CD14-positive monocyte (primary cell): ENCODE measurements around the gene WHRN. TPM values are rescaled to one million over a fixed set of nuclear protein-coding genes. Genes with fewer than 3 reads are reported as not detected.

ENCODE experiments used
- DNase-seq, 3 donors: peaks; one replicate each; pipeline ENCODE4 v3.0.0-alpha.2; 2011 to 2022
- H2AFZ ChIP-seq: 2 replicates; pipeline ENCODE4 v1.6.0; 2012; ENCODE audit warnings: mild to moderate bottlenecking, low read depth, low read length, inconsistent platforms; ENCODE audit not compliant: insufficient read depth, poor library complexity, severe bottlenecking
- H3K27ac ChIP-seq, 2 donors: 1 replicate in 1 of 2; 2 replicates in 1 of 2; pipeline ENCODE4 v1.5.1; 2012 to 2013; ENCODE audit warnings: low read length in 2 of 2, control low read depth in 1 of 2, inconsistent platforms in 1 of 2, low read depth in 1 of 2, mild to moderate bottlenecking in 1 of 2
- H3K27me3 ChIP-seq, 2 donors: one replicate each; pipeline versions ENCODE4 v1.6.0 to v1.6.1; 2011 to 2013; ENCODE audit warnings: low read length in 2 of 2; ENCODE audit not compliant: control insufficient read depth in 2 of 2, insufficient read depth in 2 of 2
- H3K36me3 ChIP-seq, 2 donors: replicated peaks in 1 of 2; 1 replicate in 1 of 2; 2 replicates in 1 of 2; pipeline versions ENCODE4 v1.5.1 to v1.6.1; 2012 to 2013; ENCODE audit warnings: low read length in 2 of 2, control low read depth in 1 of 2, inconsistent platforms in 1 of 2, mild to moderate bottlenecking in 1 of 2; ENCODE audit not compliant: insufficient read depth in 2 of 2, control insufficient read depth in 1 of 2
- H3K4me1 ChIP-seq, 2 donors: 1 replicate in 1 of 2; 2 replicates in 1 of 2; pipeline versions ENCODE4 v1.5.1 to v1.6.1; 2012 to 2013; ENCODE audit warnings: low read length in 2 of 2, control low read depth in 1 of 2, inconsistent platforms in 1 of 2, mild to moderate bottlenecking in 1 of 2, moderate library complexity in 1 of 2; ENCODE audit not compliant: insufficient read depth in 2 of 2, control insufficient read depth in 1 of 2
- H3K4me2 ChIP-seq: replicated peaks from 2 replicates; pipeline ENCODE3; 2012; ENCODE audit warnings: low read length, moderate library complexity, mild to moderate bottlenecking; ENCODE audit not compliant: poor library complexity, severe bottlenecking; ENCODE audit errors: extremely low read depth
- H3K4me3 ChIP-seq, 3 experiments: fragments of 200-600 bp in 1 of 3; sonication (generic) in 1 of 3; replicated peaks in 1 of 3; 1 replicate in 2 of 3; 2 replicates in 1 of 3; pipeline ENCODE4 v1.5.1; 2011 to 2013; ENCODE audit warnings: low read length in 3 of 3, mild to moderate bottlenecking in 3 of 3, control low read depth in 2 of 3, low read depth in 2 of 3, inconsistent platforms in 1 of 3, moderate library complexity in 1 of 3
- H3K79me2 ChIP-seq: 2 replicates; pipeline ENCODE4 v1.6.0; 2012; ENCODE audit warnings: mild to moderate bottlenecking, control low read depth, inconsistent platforms, low read length, moderate library complexity; ENCODE audit not compliant: insufficient read depth
- H3K9ac ChIP-seq: 2 replicates; pipeline ENCODE4 v1.6.0; 2017; ENCODE audit warnings: low read length, mild to moderate bottlenecking; ENCODE audit not compliant: insufficient read depth, poor library complexity, severe bottlenecking
- H3K9me3 ChIP-seq, 2 donors: replicated peaks in 1 of 2; 1 replicate in 1 of 2; 2 replicates in 1 of 2; pipeline versions ENCODE4 v1.5.1 to v1.6.1; 2012 to 2013; ENCODE audit warnings: low read length in 2 of 2, control low read depth in 1 of 2; ENCODE audit not compliant: control insufficient read depth in 1 of 2, insufficient read depth in 1 of 2
- H4K20me1 ChIP-seq: 2 replicates; pipeline ENCODE4 v1.6.0; 2012; ENCODE audit warnings: mild to moderate bottlenecking, low read length, control low read depth, moderate library complexity; ENCODE audit not compliant: insufficient read depth
- H3K27ac Mint-ChIP-seq, 7 donors: one replicate each; pipeline ENCODE4 v1.8.0; 2020; ENCODE audit warnings: mild to moderate bottlenecking in 7 of 7, mixed read lengths in 7 of 7, moderate library complexity in 6 of 7, inconsistent platforms in 2 of 7
- H3K27me3 Mint-ChIP-seq, 3 donors: one replicate each; pipeline ENCODE4 v1.8.0; 2021 to 2022; ENCODE audit warnings: low read depth in 3 of 3, mild to moderate bottlenecking in 3 of 3, mixed read lengths in 3 of 3, moderate library complexity in 3 of 3, inconsistent platforms in 1 of 3
- H3K36me3 Mint-ChIP-seq, 2 donors: one replicate each; pipeline ENCODE4 v1.8.0; 2020; ENCODE audit warnings: mixed read lengths in 2 of 2, inconsistent platforms in 1 of 2, mild to moderate bottlenecking in 1 of 2
- H3K4me1 Mint-ChIP-seq: one replicate; pipeline ENCODE4 v1.8.0; 2020; ENCODE audit warnings: mild to moderate bottlenecking, mixed read lengths
- H3K4me3 Mint-ChIP-seq, 2 donors: one replicate each; pipeline ENCODE4 v1.8.0; 2020; ENCODE audit warnings: mild to moderate bottlenecking in 2 of 2, mixed read lengths in 2 of 2, moderate library complexity in 1 of 2
- H3K9me3 Mint-ChIP-seq, 7 donors: one replicate each; pipeline ENCODE4 v1.8.0; 2020 to 2022; ENCODE audit warnings: mixed read lengths in 7 of 7, mild to moderate bottlenecking in 6 of 7, moderate library complexity in 6 of 7, inconsistent platforms in 2 of 7
- CTCF ChIP-seq: fragments of 200-600 bp; IDR thresholded peaks from one replicate; pipeline ENCODE4 v1.8.0; 2022; ENCODE audit warnings: antibody characterized with exemption, mild to moderate bottlenecking
- WGBS: methylation state at CpG from one replicate; pipeline ENCODE4 v1.1.5; 2013; ENCODE audit warnings: missing lambda C conversion rate; ENCODE audit not compliant: insufficient coverage; 5-methylcytosine and 5-hydroxymethylcytosine counted together
- intact Hi-C, 2 donors: fragments of 100-400 bp; cut with micrococcal nuclease; formaldehyde crosslinking; loops; one replicate each; pipeline versions ENCODE4 v1.15.0 to v1.15.1; 2023
- polyA plus RNA-seq, 3 donors: library from polyadenylated mRNA; depleted of rRNA in 1 of 3; unstranded in 2 of 3; stranded (reverse) in 1 of 3; fragments of 300-500 nt in 2 of 3; fragments of >200 nt in 1 of 3; fragmentation: Illumina TruSeq in 2 of 3; gene quantifications; 1 replicate in 2 of 3; 2 replicates in 1 of 3; pipeline ENCODE4 v1.2.3, GENCODE V29; 2012 to 2021

WHRN gene
- polyA plus RNA-seq, 3 donors, result 0.13 to 0.59 (median 0.30) TPM

DNA sequence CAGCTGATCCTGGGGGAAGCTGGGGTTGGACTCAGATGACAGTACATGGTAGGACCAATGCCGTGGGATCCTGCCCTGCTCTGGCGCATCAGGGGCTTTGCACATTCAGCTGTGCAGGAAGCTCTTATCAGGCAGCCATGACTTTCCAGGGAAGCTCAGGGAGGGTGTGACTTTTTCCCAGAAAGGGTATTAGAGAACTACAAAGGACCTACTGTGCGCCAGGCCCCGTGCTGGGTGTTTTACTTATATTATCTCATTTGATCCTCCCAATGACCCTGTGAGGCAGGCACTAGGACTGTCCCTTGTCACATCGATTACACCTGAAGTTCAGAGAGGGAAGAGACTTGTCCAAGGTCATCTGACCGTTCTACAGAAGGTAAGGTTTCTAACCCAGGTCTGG lies 93.8 kb downstream of the WHRN start:
- no peak overlapping the region for H3K27ac ChIP-seq
- H3K9ac ChIP-seq, result no peak overlapping the region
- Mint-ChIP-seq H3K27ac (peak overlapping the region in 1 of 7 donors; percentile 68), H3K27me3 (peaks cover 0 to 4% (median 0%) of the 10 kb centered on the region in 3 donors), H3K4me1 (peaks cover 30% of the 10 kb centered on the region), H3K9me3 (peaks cover 4 to 13% (median 10%) of the 10 kb centered on the region in 7 donors), H3K36me3 (peaks cover 0 to 9% of the 10 kb centered on the region in 2 donors), H3K4me3 (no peak overlapping the region)
- intact Hi-C loops, result no loop called here
- H3K27me3 ChIP-seq, result no peaks in the 10 kb centered on the region
- no peak for DNase-seq
- no peak overlapping the region for H2AFZ ChIP-seq
- H3K9me3 ChIP-seq, result peaks cover 7 to 9% of the 10 kb centered on the region in 2 donors
- no peak overlapping the region for H3K4me2 ChIP-seq
- no peak for TF ChIP-seq CTCF
- WGBS, result 100% methylated on average over 3 of the region's 6 CpGs
- H3K4me1 ChIP-seq, result peaks cover 20 to 30% of the 10 kb centered on the region in 2 donors
- H4K20me1 ChIP-seq, result no peaks in the 10 kb centered on the region
- H3K36me3 ChIP-seq, result no peaks in the 10 kb centered on the region
- H3K4me3 ChIP-seq, result no peak overlapping the region
- H3K79me2 ChIP-seq, result no peaks in the 10 kb centered on the region

DNA sequence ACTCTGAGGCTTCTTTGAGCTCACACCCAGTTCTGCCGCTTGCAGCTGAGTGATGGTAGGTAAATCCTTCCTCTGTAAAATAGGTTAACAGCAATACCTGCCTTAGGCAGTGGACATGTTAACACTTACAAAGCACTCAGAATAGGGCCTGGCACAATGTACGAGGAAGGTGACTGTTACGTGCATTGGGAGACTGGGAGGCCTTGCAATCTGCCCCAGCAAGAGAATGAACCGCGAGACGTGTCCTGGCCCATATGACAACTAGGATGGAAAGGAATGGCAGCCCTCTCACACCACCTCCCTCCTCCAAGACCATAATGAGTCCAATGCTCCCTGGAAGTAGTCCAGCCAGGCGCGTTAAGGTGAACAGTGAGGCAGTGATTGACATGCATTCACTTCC lies 94.4 kb downstream of the WHRN start:
- Histone ChIP-seq H3K36me3 (no peaks in the 10 kb centered on the region), H4K20me1 (no peaks in the 10 kb centered on the region), H3K4me2 (no peak overlapping the region), H3K4me1 (peaks cover 16 to 27% of the 10 kb centered on the region in 2 donors), H3K27ac (no peak overlapping the region), H3K9ac (no peak overlapping the region), H3K79me2 (no peaks in the 10 kb centered on the region), H3K9me3 (peaks cover 1 to 3% of the 10 kb centered on the region in 2 donors), H3K4me3 (no peak overlapping the region), H2AFZ (no peak overlapping the region), H3K27me3 (no peaks in the 10 kb centered on the region)
- H3K27me3 Mint-ChIP-seq, result peaks cover 0 to 6% (median 1%) of the 10 kb centered on the region in 3 donors
- H3K36me3 Mint-ChIP-seq, result peaks cover 0 to 5% of the 10 kb centered on the region in 2 donors
- H3K4me1 Mint-ChIP-seq, result peaks cover 24% of the 10 kb centered on the region
- peak overlapping the region in 2 of 7 donors; percentile 13 to 68 for H3K27ac Mint-ChIP-seq
- no peak for DNase-seq
- intact Hi-C loops, result no loop called here
- WGBS, result 89% methylated on average over 4 of the region's 8 CpGs
- peaks cover 0 to 8% (median 4%) of the 10 kb centered on the region in 7 donors for H3K9me3 Mint-ChIP-seq
- TF ChIP-seq CTCF, result no peak
- H3K4me3 Mint-ChIP-seq, result no peak overlapping the region
